Subcutaneous adipose tissue (tissue), 4 donors: ENCODE results near the gene HOXC5. TPM values are rescaled to one million over a fixed set of nuclear protein-coding genes. Genes with fewer than 3 reads are reported as not detected.

ENCODE experiments used
- CTCF ChIP-seq: fragments of 450-650 bp; IDR thresholded peaks from one replicate; pipeline ENCODE4 v1.5.1; 2016; ENCODE audit warnings: low read depth, mild to moderate bottlenecking, control low read depth, antibody characterized with exemption, moderate library complexity
- total RNA-seq, 4 donors: library from RNA; depleted of rRNA; stranded (reverse); fragments of >200 nt; gene quantifications; one replicate each; pipeline ENCODE4 v1.1.0, GENCODE V29; 2016

Gene HOXC5
- total RNA-seq, 4 donors from 2014 or later: 0.66 to 2.6 (median 0.85) TPM; not detected in 1

GRCh38 chr12:54026640-54027441 is 6.0 kb upstream of the HOXC5 start:
- TF ChIP-seq CTCF: no peak

GRCh38 chr12:54027442-54027786 is 5.4 kb upstream of the HOXC5 start:
- no peak for TF ChIP-seq CTCF

- TF ChIP-seq CTCF: no peak
These were observed 4.3 kb upstream of the HOXC5 start, which contains the start of gene HOXC6 for GRCh38 chr12:54028314-54029201. Gene HOXC6, plus strand, starts transcription at chr12:54028440. Its CDS starts 82 bp downstream, at chr12:54028522.

GRCh38 chr12:54029529-54030441 is 3.1 kb upstream of the HOXC5 start:
- no peak for TF ChIP-seq CTCF

- no peak for TF ChIP-seq CTCF
These were observed 2.4 kb upstream of the HOXC5 start for GRCh38 chr12:54030442-54030801.

GRCh38 chr12:54030889-54031471 is 1.9 kb upstream of the HOXC5 start:
- no peak for TF ChIP-seq CTCF
